NCI-H2081 treated with DMSO at 0.1 percent for 48 hours (cell line): ENCODE data around the gene EPHB1.

ENCODE experiments used
- DNase-seq: peaks from one replicate; lab custom pipeline; 2025; lab: John Stamatoyannopoulos, UW

The EPHB1 gene

DNA sequence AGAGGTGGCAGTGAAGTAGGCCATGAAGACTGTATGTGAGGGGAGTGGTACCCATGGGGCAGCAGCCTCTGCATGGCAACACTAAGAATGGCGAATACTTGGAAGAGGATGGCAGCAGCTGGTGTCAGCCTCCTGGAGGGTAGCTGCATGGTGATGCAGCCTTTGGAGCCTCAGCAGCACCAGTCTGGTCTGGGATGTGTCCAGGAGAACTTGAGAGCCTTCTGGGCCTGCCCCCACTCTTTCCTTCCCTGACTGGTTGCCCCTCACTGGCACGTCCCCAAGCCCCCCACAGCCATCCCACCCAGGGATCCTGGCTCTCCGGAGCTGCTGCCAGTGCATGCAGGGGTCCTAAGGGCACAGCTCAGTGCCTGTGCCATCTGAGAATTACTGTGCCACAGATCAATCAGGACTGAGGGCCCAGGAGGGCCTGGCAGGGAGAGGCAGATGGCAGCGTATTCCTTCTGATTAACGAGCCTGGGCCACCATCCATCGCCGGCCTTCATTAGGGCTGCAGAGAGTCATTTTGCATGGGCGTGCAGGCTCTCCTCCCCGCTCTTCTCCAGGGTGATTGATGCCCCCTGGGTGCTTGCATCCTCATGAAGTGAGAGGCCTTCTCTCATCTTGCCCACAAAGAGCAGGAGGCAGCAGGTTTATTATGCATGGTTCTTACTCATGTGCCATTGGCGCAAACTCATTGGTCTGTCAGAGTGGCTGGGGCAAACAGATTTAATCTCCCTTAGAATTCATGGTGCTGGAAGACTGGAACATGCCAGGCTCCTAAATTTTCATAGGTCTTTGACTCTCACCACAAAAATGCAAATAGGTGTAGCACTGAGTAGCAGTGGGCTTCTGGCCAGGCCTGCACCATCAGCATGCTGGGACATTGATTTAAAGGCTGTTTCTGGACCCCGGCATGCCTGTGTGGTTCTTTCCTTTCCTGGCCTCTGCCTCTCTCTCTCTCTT lies 116.8 kb downstream of the EPHB1 start:
- DNase-seq, result no peak

- DNase-seq, result no peak
Measured at GRCh38 chr3:134916276-134916961, 121.4 kb downstream of the EPHB1 start.

DNA sequence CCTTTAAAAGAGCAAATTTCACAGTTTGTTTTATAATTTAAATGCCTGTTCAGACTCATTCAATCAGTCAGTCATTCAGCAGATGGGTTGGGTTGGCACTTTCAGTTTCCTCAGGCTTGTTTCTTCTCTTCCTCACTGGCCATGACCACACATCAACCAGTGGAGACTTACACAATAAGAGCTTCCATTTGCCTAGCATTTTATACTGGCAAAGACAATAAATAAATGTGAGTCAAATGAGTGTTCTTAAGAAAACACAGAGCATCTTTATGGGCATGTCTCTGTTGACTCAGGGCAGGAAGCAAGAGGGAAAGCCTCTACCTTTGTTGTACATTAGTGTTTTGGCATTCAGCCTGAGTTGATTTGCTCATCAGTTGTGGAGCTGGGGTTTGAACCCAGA lies 122.6 kb downstream of the EPHB1 start:
- DNase-seq, result no peak

GRCh38 chr3:134918441-134918840 lies 123.4 kb downstream of the EPHB1 start:
- no peak for DNase-seq

- no peak for DNase-seq
Measured at GRCh38 chr3:134922101-134922500, 127.0 kb downstream of the EPHB1 start.

DNA sequence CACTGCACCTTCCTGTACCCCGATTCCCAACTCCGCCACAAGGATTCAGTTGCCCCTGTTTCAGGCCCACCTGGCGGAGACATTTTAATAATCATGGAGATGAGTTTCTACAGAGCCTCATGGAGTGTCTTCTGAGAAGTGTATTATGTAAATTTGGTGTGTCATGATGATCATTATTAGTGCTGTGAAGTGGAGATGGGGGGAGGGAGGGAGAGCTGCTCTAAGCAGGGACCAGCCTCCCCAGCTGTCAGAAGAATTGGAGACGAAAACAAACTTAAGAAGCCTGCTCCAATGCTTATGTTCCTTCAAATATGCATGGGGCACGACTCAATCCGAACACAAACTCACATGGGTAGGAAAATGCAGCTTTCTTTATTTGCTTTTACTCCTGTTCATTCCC lies 127.8 kb downstream of the EPHB1 start:
- no peak for DNase-seq

- DNase-seq, result no peak
Measured at GRCh38 chr3:134923286-134923685, 128.2 kb downstream of the EPHB1 start.

DNA sequence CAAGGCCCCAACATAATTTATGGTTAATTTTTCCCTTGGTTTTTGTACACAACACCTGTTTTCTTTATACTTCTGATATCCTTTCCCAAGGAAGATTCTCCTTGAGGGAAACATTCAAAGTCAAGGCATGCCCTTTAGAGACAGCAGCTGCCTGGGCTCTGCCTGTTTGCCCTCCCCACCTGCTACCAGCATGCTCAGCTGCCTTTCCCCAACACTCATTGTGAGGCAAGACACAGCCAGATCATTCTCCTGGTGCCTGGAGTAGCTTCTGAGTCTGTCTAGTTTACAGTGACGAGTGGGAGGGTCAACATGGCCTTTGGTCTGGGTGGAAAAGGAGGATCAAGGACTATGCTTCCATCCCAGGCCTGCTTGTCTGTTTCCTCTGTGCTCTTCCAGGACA lies 132.5 kb downstream of the EPHB1 start:
- DNase-seq, result no peak

GRCh38 chr3:134928392-134928791 lies 133.3 kb downstream of the EPHB1 start:
- no peak for DNase-seq

DNA sequence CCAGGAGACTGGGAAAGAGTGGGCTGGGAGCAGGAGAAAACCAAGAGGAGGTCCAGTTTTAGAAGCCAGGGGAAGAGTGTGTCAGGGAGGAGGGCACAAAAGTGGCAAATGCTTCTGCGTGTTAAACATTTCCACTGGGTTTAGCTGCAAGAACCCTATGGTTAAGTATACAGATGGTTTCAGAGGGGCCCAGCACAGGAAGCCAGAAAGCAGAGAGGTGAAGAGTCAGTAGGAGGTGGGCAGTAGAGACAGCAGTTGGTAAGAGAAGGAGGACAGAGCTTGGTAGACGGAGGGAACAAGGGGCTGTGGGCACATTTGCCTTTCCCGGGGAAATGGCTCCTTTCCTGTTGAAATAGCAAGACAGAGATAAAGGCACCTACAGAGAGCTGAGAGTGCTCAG lies 133.8 kb downstream of the EPHB1 start:
- DNase-seq, result no peak

GRCh38 chr3:134929976-134930375 lies 134.9 kb downstream of the EPHB1 start:
- no peak for DNase-seq

GRCh38 chr3:134931045-134931785 lies 136.2 kb downstream of the EPHB1 start:
- no peak for DNase-seq

- DNase-seq, result no peak
Measured at GRCh38 chr3:134932035-134932434, 137.0 kb downstream of the EPHB1 start.

DNA sequence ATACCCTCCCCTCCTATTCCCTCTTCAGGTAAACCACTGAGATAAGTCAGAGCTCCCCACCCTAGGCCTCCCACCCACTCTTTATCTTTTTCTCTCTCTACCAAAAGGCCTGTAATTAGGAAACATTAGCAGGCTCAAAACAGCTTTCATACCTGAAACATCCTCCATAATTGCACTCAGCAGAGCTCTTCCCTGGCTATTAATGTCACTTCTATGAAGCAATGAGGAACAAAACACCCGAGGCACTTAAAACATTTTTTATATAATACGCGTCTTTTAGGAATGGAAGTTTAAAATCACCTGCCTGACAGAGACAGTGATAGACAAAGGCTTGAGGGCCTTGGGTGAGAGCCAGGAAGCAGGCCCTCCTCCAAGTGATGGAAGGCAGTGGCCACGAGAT lies 138.9 kb downstream of the EPHB1 start:
- DNase-seq, result peak; percentile 31

GRCh38 chr3:134934933-134935332 lies 139.9 kb downstream of the EPHB1 start:
- no peak for DNase-seq

- DNase-seq, result peak; percentile 25
Measured at GRCh38 chr3:134937256-134938028, 142.4 kb downstream of the EPHB1 start.

DNA sequence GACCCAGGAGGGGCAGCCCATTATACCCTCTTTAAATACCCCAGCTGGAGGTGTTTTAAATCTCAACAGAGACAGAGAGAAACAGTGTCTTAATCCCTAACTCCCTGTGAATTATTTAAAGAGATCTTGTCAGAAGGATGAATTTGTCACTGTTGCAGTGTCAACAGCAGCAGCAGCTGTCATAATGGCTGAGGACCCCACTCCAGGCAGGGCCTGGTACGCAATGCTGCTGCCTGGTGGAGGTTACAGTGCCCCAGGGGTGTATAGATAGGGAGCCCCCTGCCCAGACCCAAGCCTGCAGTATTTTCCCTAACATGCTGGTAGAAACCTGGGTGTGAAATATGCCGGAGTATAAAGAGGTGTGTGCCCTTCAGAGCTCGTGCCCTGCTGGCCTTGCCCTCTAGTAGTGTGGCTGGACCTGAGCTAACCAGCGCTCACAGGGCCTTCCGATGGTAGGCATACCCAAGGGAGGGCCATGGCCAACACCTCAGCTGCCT lies 143.0 kb downstream of the EPHB1 start:
- no peak for DNase-seq

- DNase-seq, result no peak
Measured at GRCh38 chr3:134939978-134940377, 144.9 kb downstream of the EPHB1 start.

GRCh38 chr3:134941820-134942219 lies 146.8 kb downstream of the EPHB1 start:
- DNase-seq, result no peak

GRCh38 chr3:134944429-134944828 lies 149.4 kb downstream of the EPHB1 start:
- no peak for DNase-seq

- no peak for DNase-seq
Measured at GRCh38 chr3:134949150-134949549, 154.1 kb downstream of the EPHB1 start.

GRCh38 chr3:134952371-134952770 lies 157.3 kb downstream of the EPHB1 start:
- no peak for DNase-seq
